PC-3 (cell line): ENCODE results near the gene SAMD3. TPM values are rescaled to one million over a fixed set of nuclear protein-coding genes. Genes with fewer than 3 reads are reported as not detected.
A peak's percentile ranks its signal among the peaks of the same experiment; 100 is the strongest.

Experiments
- ATAC-seq: fragments of 200-7000 bp; cut with Tn5 transposase; 2 replicates; pipeline ENCODE4 v1.9.1; 2020; ENCODE audit warnings: mild to moderate bottlenecking, moderate library complexity
- BruUV-seq: library from RNA; stranded (reverse); fragments of 400-500 nt; replicated peaks from 2 replicates; lab custom pipeline; 2021; lab: Mats Ljungman, UMichigan
- CTCF ChIA-PET: fragments of 300-600 bp; sonication (Branson Sonifier 250); formaldehyde crosslinking; loops from one replicate; lab custom pipeline; 2022; ENCODE audit warnings: antibody characterized with exemption; lab: Charles Lee
- POLR2A ChIA-PET: fragments of 300-600 bp; sonication (Branson Sonifier 250); formaldehyde crosslinking; loops from one replicate; lab custom pipeline; 2022; ENCODE audit warnings: antibody characterized with exemption; ENCODE audit not compliant: unreplicated experiment; lab: Charles Lee
- DNase-seq: peaks from one replicate; pipeline ENCODE4 v3.0.0-alpha.2; 2015
- H2AFZ ChIP-seq: fragments of 300-600 bp; sonication (generic); 2 replicates; pipeline ENCODE4 v1.6.0; 2016; ENCODE audit warnings: antibody characterized with exemption, low read length
- H3F3A ChIP-seq: fragments of 300-600 bp; sonication (generic); one replicate; pipeline ENCODE4 v1.6.0; 2017; ENCODE audit warnings: antibody characterized with exemption, low read length, control low read depth, mild to moderate bottlenecking; ENCODE audit not compliant: unreplicated experiment
- H3K27ac ChIP-seq: fragments of 300-600 bp; sonication (generic); 2 replicates; pipeline ENCODE4 v1.5.1; 2016; ENCODE audit warnings: mild to moderate bottlenecking, low read length
- H3K27me3 ChIP-seq: fragments of 300-600 bp; sonication (generic); 2 replicates; pipeline ENCODE4 v1.6.1; 2016; ENCODE audit warnings: low read length, mixed read lengths
- H3K36me3 ChIP-seq: fragments of 300-600 bp; sonication (generic); 2 replicates; pipeline ENCODE4 v1.6.1; 2016; ENCODE audit warnings: low read depth, mixed run types, low read length, mixed read lengths
- H3K4me1 ChIP-seq: fragments of 300-600 bp; sonication (generic); 2 replicates; pipeline ENCODE4 v1.5.1; 2016; ENCODE audit warnings: low read length; ENCODE audit not compliant: insufficient read depth
- H3K4me2 ChIP-seq: fragments of 300-600 bp; sonication (generic); 2 replicates; pipeline ENCODE4 v1.6.0; 2016; ENCODE audit warnings: low read length
- H3K4me3 ChIP-seq: fragments of 300-600 bp; sonication (generic); 2 replicates; pipeline ENCODE4 v1.5.1; 2016; ENCODE audit warnings: mild to moderate bottlenecking, low read length, mixed read lengths
- H3K79me2 ChIP-seq: fragments of 300-600 bp; sonication (generic); 2 replicates; pipeline ENCODE4 v1.6.1; 2017; ENCODE audit warnings: low read length, mixed read lengths
- H3K9ac ChIP-seq: fragments of 300-600 bp; sonication (generic); 2 replicates; pipeline ENCODE4 v1.6.0; 2016; ENCODE audit warnings: mild to moderate bottlenecking, low read length
- H3K9me2 ChIP-seq: fragments of 300-600 bp; sonication (generic); replicated peaks from 2 replicates; pipeline ENCODE4 v1.6.1; 2016; ENCODE audit warnings: mixed run types, low read length, mixed read lengths
- H3K9me3 ChIP-seq: fragments of 300-600 bp; sonication (generic); 2 replicates; pipeline ENCODE4 v1.6.1; 2016; ENCODE audit warnings: low read length, mixed read lengths
- H4K20me1 ChIP-seq: fragments of 300-600 bp; sonication (generic); 2 replicates; pipeline ENCODE4 v1.6.1; 2016; ENCODE audit warnings: low read length, mixed read lengths
- EZH2 ChIP-seq: fragments of 300-600 bp; sonication (generic); IDR thresholded peaks from one replicate; pipeline ENCODE4 v1.6.1; 2017; ENCODE audit warnings: antibody characterized with exemption, mild to moderate bottlenecking, low read length; ENCODE audit not compliant: unreplicated experiment
- EZH2phosphoT487 ChIP-seq: fragments of 300-600 bp; sonication (generic); IDR thresholded peaks from 2 replicates; pipeline ENCODE4 v1.6.1; 2018; ENCODE audit warnings: mild to moderate bottlenecking, antibody characterized with exemption, low read length, borderline replicate concordance
- intact Hi-C: fragments of 100-400 bp; cut with micrococcal nuclease; formaldehyde crosslinking; loops from 2 replicates; pipeline ENCODE4 v1.9.0; 2023
- total RNA-seq: library from RNA; depleted of rRNA; stranded (reverse); fragments of >200 nt; gene quantifications from 2 replicates; pipeline ENCODE4 v1.2.3, GENCODE V29; 2014
- TF ChIP-seq, protein P1 (sequence below): fragments of 300-600 bp; sonication (generic); conservative IDR thresholded peaks from 2 replicates; pipeline ENCODE4 v1.5.1; 2017; ENCODE audit warnings: antibody characterized with exemption, low read depth, mild to moderate bottlenecking, low read length

The SAMD3 gene
- total RNA-seq, 1 experiment from 2014 or later: not detected

DNA sequence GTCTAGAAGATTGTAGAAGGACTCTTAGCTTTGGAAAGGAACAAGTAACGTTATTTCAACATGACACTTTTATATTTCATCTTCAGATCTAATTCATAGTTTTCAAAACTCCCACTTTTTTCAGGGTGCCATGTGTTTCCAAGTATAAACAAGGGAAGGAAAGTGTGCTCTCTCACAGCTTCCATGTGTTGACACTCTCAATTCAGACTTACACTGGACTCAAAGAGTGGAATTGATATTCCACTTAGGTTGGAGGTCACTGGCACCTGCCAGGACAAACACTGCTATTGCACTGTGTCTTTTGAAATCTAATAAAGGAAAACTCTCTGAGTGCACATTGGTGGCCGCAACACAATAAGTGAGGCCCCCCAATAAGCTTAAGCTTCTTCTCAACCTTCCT is 22.5 kb upstream of the SAMD3 start:
- POLR2A ChIA-PET: no interaction called here
- Histone ChIP-seq H3K9me2 (no peaks in the 10 kb centered on the region), H3K36me3 (no peaks in the 10 kb centered on the region), H3K4me3 (no peak overlapping the region), H3K4me2 (no peak overlapping the region), H2AFZ (no peak overlapping the region), H3K79me2 (no peaks in the 10 kb centered on the region), H3F3A (no peaks in the 10 kb centered on the region), H3K27me3 (no peaks in the 10 kb centered on the region), H3K9ac (no peak overlapping the region), H3K27ac (no peak overlapping the region), H3K4me1 (no peaks in the 10 kb centered on the region), H4K20me1 (no peaks in the 10 kb centered on the region), H3K9me3 (no peaks in the 10 kb centered on the region)
- CTCF ChIA-PET: no interaction called here
- DNase-seq (no peak), ATAC-seq (no peak)
- no TSS peak for BruUV-seq
- intact Hi-C loops: no loop called here
- TF ChIP-seq EZH2phosphoT487 (no peak), EZH2 (no peak)
- TF ChIP-seq, protein P1, sequence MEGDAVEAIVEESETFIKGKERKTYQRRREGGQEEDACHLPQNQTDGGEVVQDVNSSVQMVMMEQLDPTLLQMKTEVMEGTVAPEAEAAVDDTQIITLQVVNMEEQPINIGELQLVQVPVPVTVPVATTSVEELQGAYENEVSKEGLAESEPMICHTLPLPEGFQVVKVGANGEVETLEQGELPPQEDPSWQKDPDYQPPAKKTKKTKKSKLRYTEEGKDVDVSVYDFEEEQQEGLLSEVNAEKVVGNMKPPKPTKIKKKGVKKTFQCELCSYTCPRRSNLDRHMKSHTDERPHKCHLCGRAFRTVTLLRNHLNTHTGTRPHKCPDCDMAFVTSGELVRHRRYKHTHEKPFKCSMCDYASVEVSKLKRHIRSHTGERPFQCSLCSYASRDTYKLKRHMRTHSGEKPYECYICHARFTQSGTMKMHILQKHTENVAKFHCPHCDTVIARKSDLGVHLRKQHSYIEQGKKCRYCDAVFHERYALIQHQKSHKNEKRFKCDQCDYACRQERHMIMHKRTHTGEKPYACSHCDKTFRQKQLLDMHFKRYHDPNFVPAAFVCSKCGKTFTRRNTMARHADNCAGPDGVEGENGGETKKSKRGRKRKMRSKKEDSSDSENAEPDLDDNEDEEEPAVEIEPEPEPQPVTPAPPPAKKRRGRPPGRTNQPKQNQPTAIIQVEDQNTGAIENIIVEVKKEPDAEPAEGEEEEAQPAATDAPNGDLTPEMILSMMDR: no peak

DNA sequence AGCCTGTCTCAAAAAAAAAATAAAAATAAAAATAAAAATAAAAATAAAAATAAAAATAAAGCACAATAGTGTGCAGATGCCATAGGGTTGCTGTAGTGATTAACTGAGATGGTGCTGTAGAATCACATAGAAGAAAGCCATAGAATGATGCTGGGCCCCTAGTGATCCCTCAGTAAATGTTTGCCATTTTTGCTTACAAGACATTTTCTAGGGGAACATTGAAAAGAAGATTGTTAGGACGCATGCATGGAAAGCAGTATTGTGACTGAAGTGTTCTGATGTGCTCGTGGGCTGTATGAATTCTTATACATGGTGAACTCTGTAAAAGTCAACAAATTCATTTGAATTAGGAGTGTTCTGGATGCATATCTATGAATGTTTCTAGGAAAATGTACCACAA is 22.0 kb upstream of the SAMD3 start:
- no peaks in the 10 kb centered on the region for H3K9me2 ChIP-seq
- no peak overlapping the region for H3K4me2 ChIP-seq
- no peak overlapping the region for H3K4me3 ChIP-seq
- H3K9me3 ChIP-seq: no peaks in the 10 kb centered on the region
- H3K27ac ChIP-seq: no peak overlapping the region
- BruUV-seq: no TSS peak
- no peak overlapping the region for H3K9ac ChIP-seq
- H4K20me1 ChIP-seq: no peaks in the 10 kb centered on the region
- no peaks in the 10 kb centered on the region for H3K4me1 ChIP-seq
- POLR2A ChIA-PET: no interaction called here
- no peaks in the 10 kb centered on the region for H3K27me3 ChIP-seq
- DNase-seq: no peak
- no peak for TF ChIP-seq EZH2
- H3F3A ChIP-seq: no peaks in the 10 kb centered on the region
- no peak for ATAC-seq
- H2AFZ ChIP-seq: no peak overlapping the region
- H3K79me2 ChIP-seq: no peaks in the 10 kb centered on the region
- intact Hi-C loops: no loop called here
- CTCF ChIA-PET: interaction anchor here (0.6 kb wide), 1 partner anchor 155 kb away, joined by 4 read pairs; no protein-coding TSS in a partner anchor
- H3K36me3 ChIP-seq: no peaks in the 10 kb centered on the region

DNA sequence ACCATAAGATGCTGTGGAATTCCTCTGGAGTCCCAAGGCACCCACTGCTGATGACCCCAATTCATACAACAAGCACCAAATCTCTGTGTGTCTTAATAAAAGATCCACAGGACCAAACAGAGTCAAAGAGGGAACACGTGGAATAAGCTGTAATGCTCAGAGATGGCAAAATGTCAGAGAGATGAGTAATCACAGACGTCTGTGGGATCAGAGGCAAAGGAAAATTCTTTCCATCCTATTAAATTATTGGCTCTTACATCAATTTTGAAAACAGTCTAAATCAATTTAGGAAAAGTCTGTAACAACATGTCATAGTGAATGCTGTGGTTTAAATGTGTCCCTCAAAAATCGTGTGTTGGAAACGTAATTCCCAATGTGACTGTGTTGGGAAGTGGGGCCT is 17.5 kb upstream of the SAMD3 start:
- Histone ChIP-seq H3K9me3 (no peaks in the 10 kb centered on the region), H3K79me2 (no peaks in the 10 kb centered on the region), H3F3A (no peaks in the 10 kb centered on the region), H3K4me1 (no peaks in the 10 kb centered on the region), H4K20me1 (no peaks in the 10 kb centered on the region), H3K9ac (no peak overlapping the region), H3K27ac (no peak overlapping the region), H3K4me3 (no peak overlapping the region), H2AFZ (no peak overlapping the region), H3K4me2 (no peak overlapping the region), H3K36me3 (no peaks in the 10 kb centered on the region), H3K9me2 (no peaks in the 10 kb centered on the region), H3K27me3 (no peaks in the 10 kb centered on the region)
- no peak for TF ChIP-seq EZH2
- TF ChIP-seq EZH2phosphoT487: no peak
- TF ChIP-seq, protein P1: no peak
- intact Hi-C loops: no loop called here
- CTCF ChIA-PET: interaction anchor here (0.5 to 1.1 kb wide), 4 partner anchors 234 to 923 kb away, joined by 3 to 5 read pairs (median 3); no protein-coding TSS in a partner anchor
- no TSS peak for BruUV-seq
- DNase-seq: peak; percentile 46
- no peak for ATAC-seq
- POLR2A ChIA-PET: no interaction called here
